ENCODE measurements around the gene AVPI1. TPM values are rescaled to one million over a fixed set of nuclear protein-coding genes. Genes with fewer than 3 reads are reported as not detected.
"Not testable (repeated sequence)": the region's sequence is repeated elsewhere in the genome, so short reads cannot be mapped to it uniquely, and the experiment has no call there.

The AVPI1 gene
- total RNA-seq, 2 experiments from 2014 or later: 2.5 to 3.0 TPM

DNA sequence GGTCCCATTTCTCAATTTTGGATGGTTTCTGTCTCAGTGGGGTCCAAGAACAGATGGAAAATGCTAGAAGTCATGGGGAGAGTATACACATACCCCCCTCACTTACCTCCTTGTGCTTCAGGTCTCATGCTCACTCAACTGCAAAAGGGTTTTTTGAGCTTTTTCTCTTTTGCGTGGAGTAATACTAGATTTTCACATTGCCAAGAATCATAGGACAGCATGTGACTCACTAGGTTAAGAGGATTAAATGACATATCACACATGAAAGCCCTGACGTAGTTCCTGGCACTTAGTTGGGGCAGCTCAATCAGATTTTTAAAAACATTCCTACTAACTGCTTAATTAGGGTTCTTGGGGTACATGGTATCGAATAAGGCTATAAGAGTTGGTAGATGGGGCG, 42.1 kb downstream of the AVPI1 start:
- H3K36me3 Mint-ChIP-seq (ENCODE audit: low read depth): peaks cover 12% of the 10 kb centered on the region
- TF ChIP-seq CTCF (IDR thresholded peaks at IDR 0.05): no peak
- no peak for ATAC-seq
- no peak overlapping the region for H3K27ac Mint-ChIP-seq
- peaks cover 41% of the 10 kb centered on the region for H3K4me1 Mint-ChIP-seq (ENCODE audit: low read depth)
- ChIA-PET POLR2A (no interaction called here), CTCF (interaction anchor here (1.0 kb wide), 2 partner anchors 11 to 111 kb away, joined by 3 read pairs; partner anchors contain the start of gene MORN4)
- intact Hi-C loops (cut with micrococcal nuclease): no loop called here
- no peak for DNase-seq
- H3K4me3 Mint-ChIP-seq: no peak overlapping the region
- no peaks in the 10 kb centered on the region for H3K9me3 Mint-ChIP-seq
- no peaks in the 10 kb centered on the region for H3K27me3 Mint-ChIP-seq

GRCh38 chr10:97643441-97643985, 43.5 kb downstream of the AVPI1 start:
- H3K4me3 Mint-ChIP-seq: no peak overlapping the region
- peaks cover 30% of the 10 kb centered on the region for H3K4me1 Mint-ChIP-seq (ENCODE audit: low read depth)
- H3K36me3 Mint-ChIP-seq (ENCODE audit: low read depth): peaks cover 12% of the 10 kb centered on the region
- H3K9me3 Mint-ChIP-seq: no peaks in the 10 kb centered on the region
- intact Hi-C loops (cut with micrococcal nuclease): no loop called here
- TF ChIP-seq CTCF (IDR thresholded peaks at IDR 0.05): no peak
- H3K27me3 Mint-ChIP-seq: no peaks in the 10 kb centered on the region
- ChIA-PET POLR2A (no interaction called here), CTCF (no interaction called here)
- ATAC-seq (no peak), DNase-seq (no peak)
- H3K27ac Mint-ChIP-seq: no peak overlapping the region

DNA sequence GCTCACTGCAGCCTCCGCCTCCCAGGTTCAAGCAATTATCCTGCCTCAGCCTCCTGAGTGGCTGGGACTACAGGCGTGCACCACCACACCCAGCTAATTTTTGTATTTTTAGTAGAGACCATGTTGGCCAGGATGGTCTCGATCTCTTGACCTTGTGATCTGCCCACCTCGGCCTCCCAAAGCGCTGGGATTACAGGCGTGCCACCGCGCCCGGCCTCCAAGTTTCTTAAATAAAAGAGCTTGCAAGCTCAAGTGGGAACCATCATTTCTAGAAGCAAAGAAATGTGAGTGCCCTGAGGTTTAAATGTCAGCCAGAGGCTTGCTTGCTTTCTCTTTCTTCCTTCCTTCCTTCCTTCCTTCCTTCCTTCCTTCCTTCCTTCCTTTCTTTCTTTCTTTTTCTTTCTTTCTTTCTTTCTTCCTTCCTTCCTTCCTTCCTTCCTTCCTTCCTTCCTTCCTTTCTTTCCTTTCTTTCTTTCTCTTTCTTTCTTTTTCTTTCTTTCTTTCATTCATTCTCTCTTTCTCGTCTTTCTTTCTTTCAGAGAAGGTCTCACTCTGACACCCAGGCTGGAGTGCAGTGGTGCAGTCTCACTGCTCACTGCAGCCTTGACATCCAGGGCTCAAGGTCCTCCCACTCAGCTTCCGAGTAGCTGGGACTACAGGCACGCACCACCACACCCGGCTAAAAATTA, 44.4 kb downstream of the AVPI1 start:
- Mint-ChIP-seq H3K4me3 (peak overlapping the region; percentile 96), H3K4me1 (ENCODE audit: low read depth) (peaks cover 28% of the 10 kb centered on the region), H3K36me3 (ENCODE audit: low read depth) (peaks cover 12% of the 10 kb centered on the region)
- DNase-seq; intact Hi-C loops (cut with micrococcal nuclease); H3K9me3 Mint-ChIP-seq; ATAC-seq; H3K27me3 Mint-ChIP-seq; H3K27ac Mint-ChIP-seq: not testable (repeated sequence)
- ChIA-PET POLR2A (interaction anchor here (1.2 kb wide), 1 partner anchor 16 kb away, joined by 3 read pairs; no protein-coding TSS in a partner anchor), CTCF (interaction anchor here (0.8 to 1.7 kb wide), 6 partner anchors 9 to 150 kb away, joined by 3 to 4 read pairs (median 3); partner anchors contain the start of genes ANKRD2, AVPI1 and MORN4)

GRCh38 chr10:97640868-97641811, 45.9 kb downstream of the AVPI1 start:
- H3K27me3 Mint-ChIP-seq: no peaks in the 10 kb centered on the region
- CTCF ChIA-PET: interaction anchor here (0.9 to 2.3 kb wide), 6 partner anchors 13 to 151 kb away, joined by 3 to 5 read pairs (median 4); partner anchors contain the start of gene ANKRD2
- ATAC-seq: peak; percentile 2

More at GRCh38 chr10:97640868-97641811, 45.9 kb downstream of the AVPI1 start:
- peak; percentile 53 for DNase-seq
- H3K27ac Mint-ChIP-seq: peak overlapping the region; percentile 86
- no peak for TF ChIP-seq CTCF (IDR thresholded peaks at IDR 0.05)
- no peaks in the 10 kb centered on the region for H3K9me3 Mint-ChIP-seq
- H3K4me1 Mint-ChIP-seq (ENCODE audit: low read depth): peaks cover 24% of the 10 kb centered on the region
- peaks cover 12% of the 10 kb centered on the region for H3K36me3 Mint-ChIP-seq (ENCODE audit: low read depth)
- peak overlapping the region; percentile 96 for H3K4me3 Mint-ChIP-seq
- intact Hi-C loops (cut with micrococcal nuclease): no loop called here
- POLR2A ChIA-PET: interaction anchor here (0.7 to 1.4 kb wide), 4 partner anchors 41 to 321 kb away, joined by 3 to 5 read pairs (median 3); partner anchors contain the start of gene ANKRD2
